GM23338 (cell line): ENCODE data around the gene SPN. TPM values are rescaled to one million over a fixed set of nuclear protein-coding genes. Genes with fewer than 3 reads are reported as not detected.

ENCODE experiments used
- ATAC-seq: fragments of 200-7000 bp; cut with Tn5 transposase; 3 replicates; pipeline ENCODE4 v1.9.1; 2020
- DNase-seq: peaks from one replicate; pipeline ENCODE4 v3.0.0-alpha.2; 2015; ENCODE audit warnings: low spot score
- H2AFZ ChIP-seq: fragments of 200-600 bp; sonication (generic); 2 replicates; pipeline ENCODE4 v1.8.0; 2016; ENCODE audit warnings: antibody characterized with exemption, mild to moderate bottlenecking, moderate library complexity
- H3F3A ChIP-seq: fragments of 200-600 bp; sonication (generic); replicated peaks from 2 replicates; pipeline ENCODE4 v1.8.0; 2017; ENCODE audit warnings: antibody characterized with exemption, mixed run types, low read depth
- H3K27ac ChIP-seq: fragments of 200-600 bp; sonication (generic); 2 replicates; pipeline ENCODE4 v1.6.1; 2016; ENCODE audit warnings: low read depth
- H3K27me3 ChIP-seq: fragments of 200-600 bp; sonication (generic); 2 replicates; pipeline ENCODE4 v1.8.0; 2016; ENCODE audit warnings: mild to moderate bottlenecking, mixed run types, moderate library complexity; ENCODE audit not compliant: insufficient read depth
- H3K36me3 ChIP-seq: fragments of 200-600 bp; sonication (generic); 2 replicates; pipeline ENCODE4 v1.8.0; 2016; ENCODE audit warnings: mild to moderate bottlenecking; ENCODE audit not compliant: insufficient read depth
- H3K4me1 ChIP-seq: fragments of 200-600 bp; sonication (generic); 2 replicates; pipeline ENCODE4 v1.8.0; 2016; ENCODE audit warnings: mild to moderate bottlenecking, moderate library complexity; ENCODE audit not compliant: insufficient read depth
- H3K4me2 ChIP-seq: fragments of 200-600 bp; sonication (generic); 2 replicates; pipeline ENCODE4 v1.7.1; 2017; ENCODE audit warnings: mixed run types
- H3K4me3 ChIP-seq: fragments of 200-600 bp; sonication (generic); 2 replicates; pipeline ENCODE4 v1.6.1; 2016; ENCODE audit warnings: mixed run types
- H3K79me2 ChIP-seq: fragments of 200-600 bp; sonication (generic); replicated peaks from 2 replicates; pipeline ENCODE4 v1.8.0; 2017; ENCODE audit warnings: mild to moderate bottlenecking; ENCODE audit not compliant: insufficient read depth
- H3K9me2 ChIP-seq: fragments of 200-600 bp; sonication (generic); 2 replicates; pipeline ENCODE4 v1.8.0; 2017; ENCODE audit not compliant: insufficient read depth
- H4K20me1 ChIP-seq: fragments of 200-600 bp; sonication (generic); replicated peaks from 2 replicates; pipeline ENCODE4 v1.8.0; 2017; ENCODE audit warnings: mild to moderate bottlenecking; ENCODE audit not compliant: insufficient read depth
- H3K27ac Mint-ChIP-seq: 2 replicates; pipeline ENCODE4 v1.8.0; 2020; ENCODE audit warnings: inconsistent platforms, mild to moderate bottlenecking, moderate library complexity, mixed read lengths
- H3K27me3 Mint-ChIP-seq: 3 replicates; pipeline ENCODE4 v1.8.0; 2022; ENCODE audit warnings: low read depth, mild to moderate bottlenecking, moderate library complexity, mixed read lengths, inconsistent platforms; ENCODE audit not compliant: insufficient read depth, poor library complexity
- H3K36me3 Mint-ChIP-seq: 3 replicates; pipeline ENCODE4 v1.8.0; 2021; ENCODE audit warnings: low read depth, mild to moderate bottlenecking, inconsistent platforms, moderate library complexity, mixed read lengths
- H3K4me1 Mint-ChIP-seq: 3 replicates; pipeline ENCODE4 v1.8.0; 2020; ENCODE audit warnings: mild to moderate bottlenecking, inconsistent platforms, mixed read lengths
- H3K4me3 Mint-ChIP-seq: 3 replicates; pipeline ENCODE4 v1.8.0; 2021; ENCODE audit warnings: moderate library complexity, mild to moderate bottlenecking, inconsistent platforms, mixed read lengths
- H3K9me3 Mint-ChIP-seq: 3 replicates; pipeline ENCODE4 v1.8.0; 2020; ENCODE audit warnings: moderate library complexity, mild to moderate bottlenecking, inconsistent platforms, mixed read lengths
- CREB1 ChIP-seq: fragments of 250-450 bp; sonication (Bioruptor Pico); IDR thresholded peaks from 2 replicates; pipeline ENCODE4 v1.5.0; 2020; ENCODE audit warnings: low read depth, mild to moderate bottlenecking, moderate library complexity
- CTCF ChIP-seq, 2 experiments: fragments of 200-600 bp in 1 of 2; sonication (generic) in 1 of 2; conservative IDR thresholded peaks; 2 replicates each; pipeline versions ENCODE4 v1.5.1 to v1.6.1; 2016 to 2017; ENCODE audit warnings: antibody characterized with exemption in 2 of 2, low read depth in 2 of 2, mild to moderate bottlenecking in 2 of 2, moderate library complexity in 1 of 2
- ETS1 ChIP-seq: IDR thresholded peaks from 2 replicates; pipeline ENCODE4 v1.6.1; 2016; ENCODE audit warnings: antibody characterized with exemption
- JUNB ChIP-seq: IDR thresholded peaks from one replicate; pipeline ENCODE4 v1.6.1; 2016; ENCODE audit warnings: antibody characterized with exemption; ENCODE audit not compliant: unreplicated experiment
- NANOG ChIP-seq: IDR thresholded peaks from 2 replicates; pipeline ENCODE4 v1.6.1; 2016; ENCODE audit warnings: antibody characterized with exemption, borderline replicate concordance
- POLR2AphosphoS5 ChIP-seq: IDR thresholded peaks from 2 replicates; pipeline ENCODE4 v1.6.1; 2016; ENCODE audit warnings: antibody characterized with exemption, low read depth
- REST ChIP-seq: IDR thresholded peaks from one replicate; pipeline ENCODE4 v1.6.1; 2018; ENCODE audit warnings: antibody characterized with exemption; ENCODE audit not compliant: unreplicated experiment
- ZNF114 ChIP-seq: fragments of 250-450 bp; sonication (Bioruptor Pico); IDR thresholded peaks from 2 replicates; pipeline ENCODE4 v1.5.0; 2020; ENCODE audit warnings: mild to moderate bottlenecking, moderate library complexity
- ZNF331 ChIP-seq: fragments of 250-450 bp; sonication (Bioruptor Pico); IDR thresholded peaks from 2 replicates; pipeline ENCODE4 v1.5.0; 2020; ENCODE audit warnings: low read depth, mild to moderate bottlenecking, moderate library complexity
- ZNF462 ChIP-seq: fragments of 250-450 bp; sonication (Bioruptor Pico); IDR thresholded peaks from 2 replicates; pipeline ENCODE4 v1.5.0; 2020; ENCODE audit warnings: mild to moderate bottlenecking, moderate library complexity
- polyA plus RNA-seq: library from polyadenylated mRNA; unstranded; fragments of >200 nt; fragmentation: Nextera tagmentation; extraction: Ambion mirVana; gene quantifications from 2 replicates; pipeline ENCODE4 v1.2.1, GENCODE V29; 2016
- total RNA-seq: library from RNA; depleted of rRNA; stranded (reverse); fragments of >200 nt; shearing (Covaris generic); gene quantifications from 2 replicates; pipeline ENCODE4 v1.2.3, GENCODE V29; 2014

Gene SPN
- total and polyA plus RNA-seq, 2 experiments from 2014 or later = 0.52 to 2.3 TPM

- TF ChIP-seq ZNF331 (CRISPR knock-in tag) (no peak), CTCF (conservative IDR thresholded peaks at IDR 0.05; ENCODE audit: low read depth in 2 of 2) (no peak), NANOG (no peak), JUNB (no peak), ZNF114 (CRISPR knock-in tag) (no peak), POLR2AphosphoS5 (no peak), ETS1 (no peak), CREB1 (no peak)
Measured at GRCh38 chr16:29684679-29685078, 21.6 kb downstream of the SPN start (continued).

- H2AFZ ChIP-seq = no peak overlapping the region
- H3K27ac ChIP-seq = 0 out of 2 replicates have a peak overlapping the region, but pooled peaks have one; percentile 21
- no peaks in the 10 kb centered on the region for H3K9me2 ChIP-seq
- DNase-seq (no peak), ATAC-seq (no peak)
- H3K27me3 ChIP-seq = no peaks in the 10 kb centered on the region
- H3K27me3 Mint-ChIP-seq = peaks cover 18% of the 10 kb centered on the region
- H3K36me3 Mint-ChIP-seq = peaks cover 71% of the 10 kb centered on the region
- H3K4me1 Mint-ChIP-seq = peaks cover 33% of the 10 kb centered on the region
- no peak overlapping the region; the same call in 2 of the 3 replicates for H3K4me3 Mint-ChIP-seq
- no peaks in the 10 kb centered on the region; the same call in 1 of the 2 replicates for H3K36me3 ChIP-seq
- H3K4me1 ChIP-seq = peaks cover 28% of the 10 kb centered on the region
- H4K20me1 ChIP-seq = peaks cover 18% of the 10 kb centered on the region
- no peak overlapping the region for H3K4me3 ChIP-seq
- H3K79me2 ChIP-seq = peaks cover 93% of the 10 kb centered on the region
- no peak overlapping the region for H3K4me2 ChIP-seq
- peaks cover 19% of the 10 kb centered on the region; the same call in 1 of the 2 replicates for H3F3A ChIP-seq
- peak overlapping the region; percentile 39 for H3K27ac Mint-ChIP-seq
- H3K9me3 Mint-ChIP-seq = no peaks in the 10 kb centered on the region; the same call in 1 of the 3 replicates
- TF ChIP-seq ZNF462 (no peak), POLR2AphosphoS5 (no peak), ETS1 (no peak), NANOG (no peak), REST (no peak), ZNF331 (CRISPR knock-in tag) (no peak), CREB1 (no peak)
Measured at GRCh38 chr16:29686740-29687332, 23.8 kb downstream of the SPN start.
